HepG2 (cell line): ENCODE results near the gene DCST2. TPM values are rescaled to one million over a fixed set of nuclear protein-coding genes. Genes with fewer than 3 reads are reported as not detected.

Source experiments
- AGO2 ChIP-seq: fragments of 200-400 bp; formaldehyde crosslinking; optimal IDR thresholded peaks from 2 replicates; pipeline ENCODE3; 2017; ENCODE audit warnings: mild to moderate bottlenecking, low read depth, low read length, moderate library complexity
- CCAR2 ChIP-seq: fragments of 200-400 bp; formaldehyde crosslinking; optimal IDR thresholded peaks from 2 replicates; pipeline ENCODE3; 2018; ENCODE audit warnings: low read depth, mild to moderate bottlenecking, low read length, moderate library complexity
- HINFP ChIP-seq: sonication (generic); formaldehyde crosslinking; IDR thresholded peaks from 2 replicates; pipeline ENCODE4 v1.4.0; 2020; ENCODE audit warnings: low read depth, mild to moderate bottlenecking, missing genetic modification reagents
- HOXA3 ChIP-seq: sonication (generic); formaldehyde crosslinking; IDR thresholded peaks from 2 replicates; pipeline ENCODE4 v1.5.0; 2020; ENCODE audit warnings: missing genetic modification reagents
- KLF11 ChIP-seq: IDR thresholded peaks from 2 replicates; pipeline ENCODE4 v1.6.1; 2016; ENCODE audit warnings: missing compliant biosample characterization
- NFE2L2 ChIP-seq: fragments of 150-350 bp; IDR thresholded peaks from 2 replicates; pipeline ENCODE4 v1.6.1; 2014; ENCODE audit warnings: low read length
- PRDM10 ChIP-seq: sonication (generic); formaldehyde crosslinking; IDR thresholded peaks from 2 replicates; pipeline ENCODE4 v1.4.0; 2020; ENCODE audit warnings: low read depth, missing genetic modification reagents
- RBAK ChIP-seq: sonication (generic); formaldehyde crosslinking; IDR thresholded peaks from 2 replicates; pipeline ENCODE4 v1.5.1; 2020; ENCODE audit warnings: mild to moderate bottlenecking, missing genetic modification reagents
- SCMH1 ChIP-seq: sonication (generic); formaldehyde crosslinking; IDR thresholded peaks from 2 replicates; pipeline ENCODE4 v1.9.0; 2021; ENCODE audit warnings: missing genetic modification reagents, mild to moderate bottlenecking, borderline replicate concordance
- SOX6 ChIP-seq, 2 experiments: fragments of 450-650 bp in 1 of 2; sonication (generic) in 1 of 2; formaldehyde crosslinking in 1 of 2; IDR thresholded peaks; 2 replicates each; pipeline versions ENCODE4 v1.4.0 to v1.6.1; 2017 to 2020; ENCODE audit warnings: antibody characterized with exemption in 1 of 2, mild to moderate bottlenecking in 1 of 2, missing genetic modification reagents in 1 of 2
- TFDP1 ChIP-seq: IDR thresholded peaks from 2 replicates; pipeline ENCODE4 v1.6.1; 2016; ENCODE audit warnings: missing compliant biosample characterization, missing genetic modification reagents, borderline replicate concordance
- TOPORS ChIP-seq: sonication (generic); formaldehyde crosslinking; IDR thresholded peaks from 2 replicates; pipeline ENCODE4 v1.8.0; 2023; ENCODE audit warnings: mild to moderate bottlenecking, missing genetic modification reagents
- TRAFD1 ChIP-seq: sonication (generic); formaldehyde crosslinking; IDR thresholded peaks from 2 replicates; pipeline ENCODE4 v1.5.1; 2020; ENCODE audit warnings: missing genetic modification reagents, mild to moderate bottlenecking, borderline replicate concordance
- ZNF335 ChIP-seq: sonication (generic); formaldehyde crosslinking; IDR thresholded peaks from 2 replicates; pipeline ENCODE4 v1.4.0; 2020; ENCODE audit warnings: missing genetic modification reagents
- ZNF367 ChIP-seq: sonication (generic); formaldehyde crosslinking; IDR thresholded peaks from 2 replicates; pipeline ENCODE4 v1.4.0; 2020; ENCODE audit warnings: missing genetic modification reagents, borderline replicate concordance
- ZNF460 ChIP-seq: sonication (generic); formaldehyde crosslinking; IDR thresholded peaks from 2 replicates; pipeline ENCODE4 v1.5.1; 2020; ENCODE audit warnings: missing genetic modification reagents, mild to moderate bottlenecking, borderline replicate concordance
- ZNF709 ChIP-seq: sonication (generic); formaldehyde crosslinking; IDR thresholded peaks from 2 replicates; pipeline ENCODE4 v1.5.0; 2020; ENCODE audit warnings: mild to moderate bottlenecking, missing genetic modification reagents
- ZNF766 ChIP-seq: sonication (generic); formaldehyde crosslinking; IDR thresholded peaks from 2 replicates; pipeline ENCODE4 v1.5.0; 2020; ENCODE audit warnings: missing genetic modification reagents, borderline replicate concordance
- ZNF772 ChIP-seq: sonication (generic); formaldehyde crosslinking; IDR thresholded peaks from 2 replicates; pipeline ENCODE4 v1.5.0; 2020; ENCODE audit warnings: mild to moderate bottlenecking, missing genetic modification reagents
- polyA plus RNA-seq, 8 experiments: library from polyadenylated mRNA; depleted of rRNA in 3 of 8; stranded (reverse) in 7 of 8; unstranded in 1 of 8; fragments of >200 nt; fragmentation: Illumina TruSeq in 4 of 8; extraction: Trizol in 4 of 8; gene quantifications; 2 replicates each; pipeline versions ENCODE4 v1.2.1 to v1.2.3, GENCODE V29; 2011 to 2016; ENCODE audit warnings: low read depth in 4 of 8, missing spikeins in 1 of 8, mixed read lengths in 1 of 8; ENCODE audit not compliant: insufficient read depth in 1 of 8
- total RNA-seq, 5 experiments: library from RNA; depleted of rRNA; stranded (reverse); fragments of >200 nt; fragmentation: Illumina TruSeq; extraction: Trizol; gene quantifications; 2 replicates each; pipeline ENCODE4 v1.2.3, GENCODE V29; 2016; ENCODE audit warnings: low read depth in 1 of 5

Gene DCST2
- total and polyA plus RNA-seq, 2 of the 13 experiments (the other 11 are each of a cell fraction or from before 2014, with no cell fraction given), result 0.74 TPM; not detected in 1

GRCh38 chr1:154972517-154973343 lies 60.9 kb downstream of the DCST2 start (continued):
- TF ChIP-seq KLF11 (CRISPR knock-in tag) (0 out of 2 replicates have a peak, but pooled peaks have one; percentile 39), ZNF772 (peak; percentile 39; the same call in 1 of the 2 replicates), CCAR2 (no peak), PRDM10 (CRISPR knock-in tag) (peak; percentile 84), ZNF335 (CRISPR knock-in tag) (no peak; the same call in none of the 2 replicates), SCMH1 (no peak), TFDP1 (CRISPR knock-in tag) (peak; percentile 94; the same call in 1 of the 2 replicates), AGO2 (no peak), ZNF766 (0 out of 2 replicates have a peak, but pooled peaks have one; percentile 34), RBAK (CRISPR knock-in tag) (no peak), HINFP (CRISPR knock-in tag) (no peak), NFE2L2 (no peak), HOXA3 (peak; percentile 80), TRAFD1 (CRISPR knock-in tag) (no peak), ZNF709 (no peak), ZNF460 (CRISPR knock-in tag) (no peak), ZNF367 (CRISPR knock-in tag) (no peak), SOX6 (IDR thresholded peaks at IDR 0.05) (no peak), SOX6 (CRISPR knock-in tag; IDR thresholded peaks at IDR 0.05) (peak; percentile 51; the same call in 1 of the 2 replicates), TOPORS (CRISPR knock-in tag) (no peak; the same call in 1 of the 2 replicates)
